HEK293T (cell line): ENCODE data around the gene SLC35B4.

Experiments used
- CTCF ChIA-PET: fragments of 350-600 bp; formaldehyde crosslinking; extraction: SDS; loops from one replicate; lab custom pipeline; 2021; ENCODE audit warnings: antibody characterized with exemption, inconsistent platforms; lab: Yijun Ruan, JAX
- POLR2A ChIA-PET: fragments of 350-600 bp; formaldehyde crosslinking; extraction: SDS; loops from one replicate; lab custom pipeline; 2020; ENCODE audit warnings: antibody characterized with exemption, inconsistent platforms; lab: Yijun Ruan, JAX
- DNase-seq: peaks from one replicate; pipeline ENCODE4 v3.0.0; 2012; ENCODE audit warnings: mixed read lengths; ENCODE audit errors: extremely low spot score
- ARNT ChIP-seq: fragments of 450-650 bp; IDR thresholded peaks from 2 replicates; pipeline ENCODE4 v1.6.1; 2017; ENCODE audit warnings: mild to moderate bottlenecking
- BHLHE40 ChIP-seq: fragments of 450-650 bp; IDR thresholded peaks from 2 replicates; pipeline ENCODE4 v1.6.1; 2016; ENCODE audit warnings: mild to moderate bottlenecking, moderate library complexity, borderline replicate concordance
- CTBP1 ChIP-seq: fragments of 450-650 bp; IDR thresholded peaks from 2 replicates; pipeline ENCODE4 v1.6.1; 2016; ENCODE audit warnings: borderline replicate concordance
- ELF4 ChIP-seq: fragments of 450-650 bp; IDR thresholded peaks from 2 replicates; pipeline ENCODE4 v1.6.1; 2017; ENCODE audit warnings: antibody characterized with exemption
- FOXA1 ChIP-seq: fragments of 450-650 bp; IDR thresholded peaks from 2 replicates; pipeline ENCODE4 v1.6.1; 2016; ENCODE audit warnings: mild to moderate bottlenecking
- FOXK2 ChIP-seq: fragments of 450-650 bp; IDR thresholded peaks from 2 replicates; pipeline ENCODE4 v1.6.1; 2016; ENCODE audit warnings: mild to moderate bottlenecking
- FOXM1 ChIP-seq: fragments of 450-650 bp; IDR thresholded peaks from 2 replicates; pipeline ENCODE4 v1.6.1; 2017; ENCODE audit warnings: mild to moderate bottlenecking, borderline replicate concordance
- HDGF ChIP-seq: fragments of 450-650 bp; IDR thresholded peaks from 2 replicates; pipeline ENCODE4 v1.6.1; 2017; ENCODE audit warnings: antibody characterized with exemption, borderline replicate concordance
- L3MBTL2 ChIP-seq: fragments of 450-650 bp; conservative IDR thresholded peaks from 2 replicates; pipeline ENCODE4 v1.6.1; 2016; ENCODE audit warnings: mild to moderate bottlenecking
- LEF1 ChIP-seq: fragments of 450-650 bp; IDR thresholded peaks from 2 replicates; pipeline ENCODE4 v1.6.1; 2017; ENCODE audit warnings: mild to moderate bottlenecking, borderline replicate concordance
- NFRKB ChIP-seq: fragments of 450-650 bp; IDR thresholded peaks from 2 replicates; pipeline ENCODE4 v1.6.1; 2016; ENCODE audit warnings: mild to moderate bottlenecking, moderate library complexity
- SP1 ChIP-seq: fragments of 450-650 bp; IDR thresholded peaks from 2 replicates; pipeline ENCODE4 v1.6.1; 2017
- SUZ12 ChIP-seq: fragments of 450-650 bp; IDR thresholded peaks from 2 replicates; pipeline ENCODE4 v1.6.1; 2016; ENCODE audit warnings: mild to moderate bottlenecking
- TARDBP ChIP-seq: fragments of 450-650 bp; IDR thresholded peaks from 2 replicates; pipeline ENCODE4 v1.6.1; 2016
- ZNF384 ChIP-seq: fragments of 450-650 bp; IDR thresholded peaks from 2 replicates; pipeline ENCODE4 v1.6.1; 2016
- TF ChIP-seq, protein P1 (sequence below): fragments of 450-650 bp; IDR thresholded peaks from 2 replicates; pipeline ENCODE4 v1.6.1; 2016

SLC35B4 gene

GRCh38 chr7:134359787-134360432 lies 43.2 kb upstream of the SLC35B4 start:
- POLR2A ChIA-PET: no interaction called here

DNA sequence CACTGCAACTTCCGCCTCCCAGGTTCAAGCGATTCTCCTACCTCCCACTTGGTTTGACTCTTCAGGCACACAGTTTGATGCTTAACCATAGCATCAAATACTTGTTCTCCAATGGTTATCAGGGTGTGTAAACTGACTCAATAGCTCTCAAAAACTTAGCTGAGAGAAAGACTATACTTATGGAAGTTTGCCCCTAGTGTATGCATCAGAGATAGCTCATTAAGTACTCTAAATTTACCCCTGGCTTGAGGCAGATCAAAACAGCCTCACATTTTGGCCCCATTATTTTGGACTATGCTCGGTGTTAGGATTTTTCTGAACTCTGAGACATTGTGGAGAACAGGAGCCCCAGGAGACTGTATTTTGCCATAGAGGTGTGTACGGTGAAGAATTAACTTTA lies 40.8 kb upstream of the SLC35B4 start:
- ChIA-PET CTCF (interaction anchor here (0.7 to 2.0 kb wide), 8 partner anchors 10 to 289 kb away, joined by 3 to 6 read pairs (median 4); partner anchors contain the start of genes BPGM and SLC35B4), POLR2A (interaction anchor here (1.1 kb wide), 1 partner anchor 41 kb away, joined by 5 read pairs; the partner anchor contains the start of gene SLC35B4)
- TF ChIP-seq NFRKB (no peak), TARDBP (no peak), ARNT (no peak), ELF4 (no peak), ZNF384 (no peak), FOXK2 (no peak), L3MBTL2 (no peak), FOXM1 (no peak), BHLHE40 (no peak), CTBP1 (no peak), LEF1 (no peak), FOXA1 (no peak)
- peak; percentile 31 for DNase-seq

More at GRCh38 chr7:134359787-134360432, 43.2 kb upstream of the SLC35B4 start:
- TF ChIP-seq LEF1 (no peak), ARNT (no peak), TARDBP (no peak), BHLHE40 (no peak), L3MBTL2 (no peak), HDGF (no peak), FOXK2 (no peak), SP1 (no peak), FOXA1 (no peak), SUZ12 (no peak), ZNF384 (no peak), FOXM1 (no peak), NFRKB (no peak), CTBP1 (no peak), ELF4 (no peak)
- TF ChIP-seq, protein P1, sequence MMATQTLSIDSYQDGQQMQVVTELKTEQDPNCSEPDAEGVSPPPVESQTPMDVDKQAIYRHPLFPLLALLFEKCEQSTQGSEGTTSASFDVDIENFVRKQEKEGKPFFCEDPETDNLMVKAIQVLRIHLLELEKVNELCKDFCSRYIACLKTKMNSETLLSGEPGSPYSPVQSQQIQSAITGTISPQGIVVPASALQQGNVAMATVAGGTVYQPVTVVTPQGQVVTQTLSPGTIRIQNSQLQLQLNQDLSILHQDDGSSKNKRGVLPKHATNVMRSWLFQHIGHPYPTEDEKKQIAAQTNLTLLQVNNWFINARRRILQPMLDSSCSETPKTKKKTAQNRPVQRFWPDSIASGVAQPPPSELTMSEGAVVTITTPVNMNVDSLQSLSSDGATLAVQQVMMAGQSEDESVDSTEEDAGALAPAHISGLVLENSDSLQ: no peak
- CTCF ChIA-PET: no interaction called here
- no peak for DNase-seq

DNA sequence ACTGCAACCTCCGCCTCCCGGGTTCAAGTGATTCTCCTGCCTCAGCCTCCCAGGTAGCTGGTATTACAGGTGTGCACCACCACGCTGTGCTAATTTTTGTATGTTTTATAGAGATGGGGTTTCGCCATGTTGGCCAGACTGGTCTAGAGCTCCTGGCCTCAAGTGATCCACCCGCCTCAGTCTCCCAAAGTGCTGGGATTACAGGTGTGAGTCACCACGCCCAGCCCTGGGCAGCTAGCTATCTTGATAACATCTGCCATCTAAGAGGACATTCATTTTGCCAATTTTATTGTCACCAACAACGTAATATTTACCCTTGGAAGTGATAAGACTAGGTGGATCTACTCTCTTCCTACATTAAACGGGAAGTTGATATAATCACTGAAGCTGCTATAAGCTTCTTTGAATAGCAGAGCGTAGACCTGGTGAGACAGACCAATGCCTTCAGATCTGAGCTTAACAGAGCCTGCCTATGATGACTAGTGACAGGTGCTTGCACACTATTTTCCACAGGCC lies 39.7 kb upstream of the SLC35B4 start:
- DNase-seq: no peak
- no peak for TF ChIP-seq HDGF
- TF ChIP-seq NFRKB: no peak
- no peak for TF ChIP-seq L3MBTL2
- no peak for TF ChIP-seq ARNT
- no peak for TF ChIP-seq BHLHE40
- TF ChIP-seq SUZ12: no peak
- no peak for TF ChIP-seq SP1
- TF ChIP-seq, protein P1: no peak
- TF ChIP-seq TARDBP: no peak
- TF ChIP-seq LEF1: no peak
- no peak for TF ChIP-seq FOXM1
- no peak for TF ChIP-seq FOXA1
- TF ChIP-seq ZNF384: no peak
- no peak for TF ChIP-seq FOXK2
- TF ChIP-seq CTBP1: no peak
- no peak for TF ChIP-seq ELF4
- CTCF ChIA-PET: interaction anchor here (2.0 kb wide), 1 partner anchor 39 kb away, joined by 5 read pairs; the partner anchor contains the start of gene SLC35B4
- POLR2A ChIA-PET: interaction anchor here (1.0 to 1.1 kb wide), 2 partner anchors 40 to 76 kb away, joined by 3 to 5 read pairs; partner anchors contain the start of gene SLC35B4

DNA sequence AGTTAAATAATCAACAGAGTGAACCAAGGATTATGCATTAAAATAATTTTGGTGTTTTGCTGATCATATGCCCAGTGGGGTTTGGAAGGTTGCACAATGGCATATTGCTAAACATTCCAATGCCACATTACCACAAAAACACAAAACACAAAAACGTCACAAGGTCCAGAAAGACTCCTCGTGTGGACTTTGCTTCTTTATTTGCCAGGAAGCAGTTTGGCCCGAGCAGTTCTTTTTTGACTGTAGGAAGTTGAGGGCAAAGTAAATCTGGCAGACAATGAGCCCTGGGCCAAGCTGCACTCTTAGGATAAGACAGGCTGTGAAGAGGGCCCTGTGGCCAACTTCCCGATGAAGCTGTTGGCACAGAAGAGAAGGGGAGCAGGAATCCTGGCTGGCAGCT lies 39.2 kb upstream of the SLC35B4 start:
- ChIA-PET CTCF (no interaction called here), POLR2A (no interaction called here)
- TF ChIP-seq BHLHE40: no peak
- no peak for TF ChIP-seq TARDBP
- no peak for TF ChIP-seq FOXA1
- no peak for TF ChIP-seq FOXK2
- no peak for TF ChIP-seq LEF1
- TF ChIP-seq SP1: no peak
- no peak for DNase-seq

DNA sequence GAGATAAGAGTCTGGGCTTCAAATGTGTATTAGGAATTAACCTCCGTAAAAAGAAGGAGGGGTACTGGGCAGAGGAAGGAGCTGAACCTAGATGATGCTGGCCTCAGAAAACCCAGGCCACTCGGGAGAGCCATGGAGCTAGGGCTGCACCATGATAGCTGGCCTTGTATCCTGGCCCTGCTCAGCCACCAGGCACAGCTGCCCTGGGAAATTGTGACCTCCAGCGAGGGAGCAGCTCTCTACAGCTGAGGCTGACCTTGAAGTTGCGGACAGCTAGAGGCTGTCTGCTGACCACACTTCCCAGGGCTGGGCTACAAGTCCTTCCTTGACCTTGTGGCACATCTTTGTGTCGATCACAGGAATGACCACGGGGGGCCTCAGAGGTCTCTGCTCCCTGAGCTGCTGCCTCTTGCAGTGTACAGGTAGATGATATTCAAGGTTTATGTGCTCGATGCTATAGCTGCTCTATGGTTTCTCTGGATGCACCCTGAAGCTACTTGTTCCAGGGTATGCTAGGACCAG lies 38.3 kb upstream of the SLC35B4 start:
- ChIA-PET CTCF (no interaction called here), POLR2A (interaction anchor here (0.7 kb wide), 1 partner anchor 38 kb away, joined by 4 read pairs; the partner anchor contains the start of gene SLC35B4)
- DNase-seq: no peak
- TF ChIP-seq L3MBTL2 (no peak), SP1 (no peak), TARDBP (no peak), FOXK2 (no peak), SUZ12 (no peak), ARNT (no peak), ELF4 (no peak), HDGF (no peak), FOXA1 (no peak), FOXM1 (no peak), NFRKB (no peak), CTBP1 (no peak), ZNF384 (no peak)

DNA sequence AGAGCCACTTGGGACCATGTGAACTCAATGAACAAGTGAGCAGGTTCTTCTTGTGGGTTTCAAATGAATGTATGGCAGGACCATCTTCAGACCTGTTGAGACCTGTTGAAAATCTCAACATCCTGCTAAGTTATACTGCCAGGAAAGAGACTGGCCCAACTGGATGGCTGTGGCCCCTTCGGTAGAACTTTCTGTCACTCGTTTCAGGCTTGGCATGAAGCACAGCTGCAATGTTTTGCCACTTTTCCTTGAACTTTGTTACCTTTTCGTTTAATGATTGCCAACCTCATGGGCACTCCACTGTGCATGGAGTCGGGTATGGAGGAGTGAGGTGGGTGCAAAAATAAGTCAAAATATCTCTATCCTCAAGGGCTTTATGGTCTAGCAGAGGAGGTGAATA lies 36.7 kb upstream of the SLC35B4 start:
- CTCF ChIA-PET: no interaction called here
- no peak for TF ChIP-seq LEF1
- TF ChIP-seq SUZ12: no peak
- POLR2A ChIA-PET: no interaction called here
- DNase-seq: no peak
